ENCODE data around the gene JAGN1. TPM values are rescaled to one million over a fixed set of nuclear protein-coding genes. Genes with fewer than 3 reads are reported as not detected.

The JAGN1 gene
- total and polyA plus RNA-seq, 9 of the 15 experiments (the other 6 are each of a cell fraction or from before 2014, with no cell fraction given) = 31.6 to 77.8 (median 40.3) TPM

GRCh38 chr3:9862391-9863057 lies 27.9 kb upstream of the JAGN1 start:
- peak overlapping the region; percentile 99 for H2AFZ ChIP-seq (ENCODE audit: low read depth, low read length)
- H3K4me3 ChIP-seq = peak overlapping the region; percentile 36
- peak overlapping the region; percentile 56 for H3K27ac ChIP-seq (ENCODE audit: extremely low read depth, low read depth, low read length)
- intact Hi-C loops (cut with micrococcal nuclease) (loop anchor here (2.0 to 5.0 kb wide), 3 partner anchors 55 to 114 kb away; partner anchors contain the start of genes CRELD1 and IL17RC), in situ Hi-C loops (cut with MboI) (no loop called here)
- H3K9ac ChIP-seq (ENCODE audit: insufficient read depth in 1 of 2, low read depth in 2 of 2, low read length in 2 of 2) = peak overlapping the region; percentile 72 to 90; a peak in 3 of 4 replicates
- WGBS (ENCODE audit: insufficient coverage, low coverage, missing lambda C conversion rate) = 10% methylated on average over 34 of the region's 45 CpGs
- TSS peak; percentile 88 for BruUV-seq (replicated peaks)
- ChIA-PET POLR2A (no interaction called here), CTCF (ENCODE audit: low intra/inter-chr PET ratio) (interaction anchor here (0.7 kb wide), 1 partner anchor 159 kb away, joined by 4 read pairs; no protein-coding TSS in a partner anchor)
- FAIRE-seq (peak; percentile 71), DNase-seq (ENCODE audit: extremely low read depth in 1 of 4, low spot score in 3 of 4) (peak; percentile 96 to 100 (median 99)), ATAC-seq (peak; percentile 99)
- no peaks in the 10 kb centered on the region for H3K9me1 ChIP-seq (ENCODE audit: control insufficient read depth, insufficient read depth, low read length)
- no peaks in the 10 kb centered on the region for H3K27me3 ChIP-seq (ENCODE audit: control insufficient read depth in 2 of 2, insufficient read depth in 2 of 2, low read length in 2 of 2)
- no peaks in the 10 kb centered on the region for H3K36me3 ChIP-seq (ENCODE audit: control insufficient read depth, insufficient read depth, low read length)
- H4K20me1 ChIP-seq (replicated peaks; ENCODE audit: control insufficient read depth, insufficient read depth, low read length) = no peaks in the 10 kb centered on the region
- H3K9me3 ChIP-seq (replicated peaks; ENCODE audit: control insufficient read depth, insufficient read depth, low read depth, low read length) = no peaks in the 10 kb centered on the region
- H3K79me2 ChIP-seq (ENCODE audit: control insufficient read depth, insufficient read depth, low read length) = no peaks in the 10 kb centered on the region
- peaks cover 6 to 30% of the 10 kb centered on the region in 2 experiments; a peak in 4 of 5 replicates for H3K4me1 ChIP-seq (replicated peaks in 1 of 2; ENCODE audit: control insufficient read depth in 2 of 2, insufficient read depth in 2 of 2, low read length in 2 of 2)
- H3K4me2 ChIP-seq (ENCODE audit: insufficient read depth, low read length) = peak overlapping the region; percentile 76
- TF ChIP-seq ILF3 (IDR thresholded peaks at IDR 0.05; ENCODE audit: borderline replicate concordance) (no peak), FOXP1 (CRISPR knock-in tag; IDR thresholded peaks at IDR 0.05) (0 out of 2 replicates have a peak, but pooled peaks have one; percentile 55), NR2C1 (IDR thresholded peaks at IDR 0.05) (0 out of 2 replicates have a peak, but pooled peaks have one; percentile 25), NR2C1 (tag; IDR thresholded peaks at IDR 0.05) (peak; percentile 56; the same call in 1 of the 2 replicates), NFIC (IDR thresholded peaks at IDR 0.05) (peak; percentile 44; the same call in 1 of the 2 replicates), SP1 (CRISPR knock-in tag; IDR thresholded peaks at IDR 0.05) (peak; percentile 88), PML (IDR thresholded peaks at IDR 0.05; ENCODE audit: low read length) (peak; percentile 58; the same call in 1 of the 2 replicates), FUS (optimal IDR thresholded peaks at IDR 0.05; ENCODE audit: low read depth, low read length) (peak; percentile 34), SMARCE1 (IDR thresholded peaks at IDR 0.05) (peak; percentile 49; the same call in 1 of the 2 replicates), KDM4B (IDR thresholded peaks at IDR 0.05; ENCODE audit: borderline replicate concordance in 2 of 2, low read depth in 1 of 2) (0 out of 4 replicates have a peak, but pooled peaks of 1 of the 2 experiments have one; percentile 42), MEIS2 (IDR thresholded peaks at IDR 0.05; ENCODE audit: partially characterized antibody) (peak; percentile 16), CTBP1 (IDR thresholded peaks at IDR 0.05; ENCODE audit: borderline replicate concordance) (peak; percentile 89), L3MBTL2 (IDR thresholded peaks at IDR 0.05) (peak; percentile 80; the same call in 1 of the 2 replicates), ZFP36 (IDR thresholded peaks at IDR 0.05; ENCODE audit: low read depth, low read length, partially characterized antibody) (peak; percentile 56), HNRNPL (IDR thresholded peaks at IDR 0.05; ENCODE audit: low read depth, low read length) (peak; percentile 87), SMAD1 (IDR thresholded peaks at IDR 0.05; ENCODE audit: low read depth, low read length, partially characterized antibody) (peak; percentile 74), CREB1 (IDR thresholded peaks at IDR 0.05) (peak; percentile 41), CREB1 (CRISPR knock-in tag; IDR thresholded peaks at IDR 0.05) (peak; percentile 59; the same call in 1 of the 2 replicates)
- TF ChIP-seq, protein P1, sequence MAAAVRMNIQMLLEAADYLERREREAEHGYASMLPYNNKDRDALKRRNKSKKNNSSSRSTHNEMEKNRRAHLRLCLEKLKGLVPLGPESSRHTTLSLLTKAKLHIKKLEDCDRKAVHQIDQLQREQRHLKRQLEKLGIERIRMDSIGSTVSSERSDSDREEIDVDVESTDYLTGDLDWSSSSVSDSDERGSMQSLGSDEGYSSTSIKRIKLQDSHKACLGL (CRISPR knock-in tag; IDR thresholded peaks at IDR 0.05; ENCODE audit: borderline replicate concordance, poor library complexity, severe bottlenecking) = no peak
- TF ChIP-seq, protein P2, sequence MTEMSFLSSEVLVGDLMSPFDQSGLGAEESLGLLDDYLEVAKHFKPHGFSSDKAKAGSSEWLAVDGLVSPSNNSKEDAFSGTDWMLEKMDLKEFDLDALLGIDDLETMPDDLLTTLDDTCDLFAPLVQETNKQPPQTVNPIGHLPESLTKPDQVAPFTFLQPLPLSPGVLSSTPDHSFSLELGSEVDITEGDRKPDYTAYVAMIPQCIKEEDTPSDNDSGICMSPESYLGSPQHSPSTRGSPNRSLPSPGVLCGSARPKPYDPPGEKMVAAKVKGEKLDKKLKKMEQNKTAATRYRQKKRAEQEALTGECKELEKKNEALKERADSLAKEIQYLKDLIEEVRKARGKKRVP (CRISPR knock-in tag; IDR thresholded peaks at IDR 0.05) = peak; percentile 25; the same call in 1 of the 2 replicates

Measured in K562 (cell line).